Testis (tissue), 3 donors: ENCODE measurements around the gene ARL14. TPM values are rescaled to one million over a fixed set of nuclear protein-coding genes. Genes with fewer than 3 reads are reported as not detected.
"Not testable (repeated sequence)": the region's sequence is repeated elsewhere in the genome, so short reads cannot be mapped to it uniquely, and the experiment has no call there.

ENCODE experiments used
- DNase-seq: peaks from one replicate; pipeline ENCODE4 v3.0.0-alpha.2; 2019
- H3K27ac ChIP-seq, 2 donors: fragments of 200-600 bp; sonication (generic); one replicate each; pipeline ENCODE4 v1.5.1; 2019
- H3K27me3 ChIP-seq: fragments of 200-600 bp; sonication (generic); one replicate; pipeline ENCODE4 v1.5.1; 2019
- H3K36me3 ChIP-seq: fragments of 200-600 bp; sonication (generic); one replicate; pipeline ENCODE4 v1.5.1; 2017; ENCODE audit warnings: low read depth; ENCODE audit errors: missing control alignments
- H3K4me1 ChIP-seq: fragments of 200-600 bp; sonication (generic); one replicate; pipeline ENCODE4 v1.5.1; 2019
- H3K4me3 ChIP-seq, 2 donors: fragments of 200-600 bp; sonication (generic); one replicate each; pipeline ENCODE4 v1.5.1; 2017 to 2019
- H3K9me3 ChIP-seq: fragments of 200-600 bp; sonication (generic); one replicate; pipeline ENCODE4 v1.5.1; 2017
- POLR2A ChIP-seq: fragments of 450-650 bp; IDR thresholded peaks from one replicate; pipeline ENCODE4 v1.6.1; 2017; ENCODE audit warnings: antibody characterized with exemption, mild to moderate bottlenecking, moderate library complexity
- WGBS, 2 donors: methylation state at CpG; one replicate each; pipeline ENCODE4 v1.1.5; 2018; 5-methylcytosine and 5-hydroxymethylcytosine counted together
- intact Hi-C: fragments of 100-400 bp; cut with DNase I; formaldehyde crosslinking; loops from one replicate; pipeline ENCODE4 v1.15.1; 2023; ENCODE audit warnings: low total_unique reads
- polyA plus RNA-seq: library from polyadenylated mRNA; stranded (reverse); fragments of 350-450 nt; fragmentation: Illumina TruSeq; extraction: RNeasy Lipid Tissue Mini Kit (QIAGEN cat#74804); gene quantifications from one replicate; pipeline ENCODE4 v1.2.3, GENCODE V29; 2014; ENCODE audit warnings: low read depth, low replicate concordance; ENCODE audit not compliant: insufficient read depth
- total RNA-seq, 2 donors: library from RNA; depleted of rRNA; stranded (reverse); fragments of >200 nt; gene quantifications; one replicate each; pipeline ENCODE4 v1.2.3, GENCODE V29; 2016
- TF ChIP-seq, protein P1 (sequence below), 3 experiments: fragments of 450-650 bp in 2 of 3; fragments of 200-600 bp in 1 of 3; sonication (generic) in 1 of 3; IDR thresholded peaks; one replicate each; pipeline ENCODE4 v1.5.1; 2016 to 2019; ENCODE audit warnings: antibody characterized with exemption in 3 of 3, mild to moderate bottlenecking in 2 of 3, moderate library complexity in 1 of 3

The ARL14 gene
- total and polyA plus RNA-seq, 3 donors from 2014 or later, result 0.31 TPM; not detected in 2

DNA sequence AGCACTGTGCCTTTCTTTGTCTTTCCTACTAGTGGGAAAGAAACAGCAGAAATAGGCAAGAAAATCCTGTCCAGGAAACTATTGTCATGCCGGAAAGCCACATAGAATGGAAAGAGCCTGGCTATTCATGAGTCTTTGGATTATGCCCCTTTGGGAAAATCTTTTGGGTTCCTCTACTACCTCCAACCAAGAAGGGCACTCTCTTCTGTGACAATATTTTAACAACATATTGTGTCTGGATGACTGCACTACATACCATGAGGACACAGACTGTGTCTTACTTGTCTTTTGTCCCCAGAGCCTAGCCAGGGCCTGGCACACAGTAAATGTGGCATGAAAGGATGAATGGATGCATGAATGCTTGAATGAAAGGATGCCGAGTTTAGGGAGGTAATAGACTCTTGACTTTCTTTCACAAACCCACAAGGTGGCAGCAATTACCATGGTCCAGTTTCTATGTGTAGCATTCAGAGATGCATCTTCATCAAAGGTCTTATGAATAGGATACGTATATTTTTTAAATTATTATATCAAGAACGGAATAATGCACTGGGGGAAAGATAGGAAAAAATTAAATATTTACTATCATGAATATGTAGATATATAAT is 30.3 kb downstream of the ARL14 start:
- intact Hi-C loops, result loop anchor here (10.0 kb wide), 1 partner anchor 228 kb away; no protein-coding TSS in a partner anchor
- no peaks in the 10 kb centered on the region for H3K36me3 ChIP-seq
- H3K4me3 ChIP-seq, result no peak overlapping the region
- no peaks in the 10 kb centered on the region for H3K9me3 ChIP-seq
- no peaks in the 10 kb centered on the region for H3K27me3 ChIP-seq
- no peak overlapping the region for H3K27ac ChIP-seq
- DNase-seq, result peak; percentile 26
- TF ChIP-seq, protein P1, sequence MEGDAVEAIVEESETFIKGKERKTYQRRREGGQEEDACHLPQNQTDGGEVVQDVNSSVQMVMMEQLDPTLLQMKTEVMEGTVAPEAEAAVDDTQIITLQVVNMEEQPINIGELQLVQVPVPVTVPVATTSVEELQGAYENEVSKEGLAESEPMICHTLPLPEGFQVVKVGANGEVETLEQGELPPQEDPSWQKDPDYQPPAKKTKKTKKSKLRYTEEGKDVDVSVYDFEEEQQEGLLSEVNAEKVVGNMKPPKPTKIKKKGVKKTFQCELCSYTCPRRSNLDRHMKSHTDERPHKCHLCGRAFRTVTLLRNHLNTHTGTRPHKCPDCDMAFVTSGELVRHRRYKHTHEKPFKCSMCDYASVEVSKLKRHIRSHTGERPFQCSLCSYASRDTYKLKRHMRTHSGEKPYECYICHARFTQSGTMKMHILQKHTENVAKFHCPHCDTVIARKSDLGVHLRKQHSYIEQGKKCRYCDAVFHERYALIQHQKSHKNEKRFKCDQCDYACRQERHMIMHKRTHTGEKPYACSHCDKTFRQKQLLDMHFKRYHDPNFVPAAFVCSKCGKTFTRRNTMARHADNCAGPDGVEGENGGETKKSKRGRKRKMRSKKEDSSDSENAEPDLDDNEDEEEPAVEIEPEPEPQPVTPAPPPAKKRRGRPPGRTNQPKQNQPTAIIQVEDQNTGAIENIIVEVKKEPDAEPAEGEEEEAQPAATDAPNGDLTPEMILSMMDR (IDR thresholded peaks at IDR 0.05), result peak in 2 of 3 experiments; percentile 24 to 55
- no peak for TF ChIP-seq POLR2A
- H3K4me1 ChIP-seq, result no peaks in the 10 kb centered on the region
- 36 to 51% methylated on average over 4 of the region's 4 CpGs for WGBS, 2 donors

DNA sequence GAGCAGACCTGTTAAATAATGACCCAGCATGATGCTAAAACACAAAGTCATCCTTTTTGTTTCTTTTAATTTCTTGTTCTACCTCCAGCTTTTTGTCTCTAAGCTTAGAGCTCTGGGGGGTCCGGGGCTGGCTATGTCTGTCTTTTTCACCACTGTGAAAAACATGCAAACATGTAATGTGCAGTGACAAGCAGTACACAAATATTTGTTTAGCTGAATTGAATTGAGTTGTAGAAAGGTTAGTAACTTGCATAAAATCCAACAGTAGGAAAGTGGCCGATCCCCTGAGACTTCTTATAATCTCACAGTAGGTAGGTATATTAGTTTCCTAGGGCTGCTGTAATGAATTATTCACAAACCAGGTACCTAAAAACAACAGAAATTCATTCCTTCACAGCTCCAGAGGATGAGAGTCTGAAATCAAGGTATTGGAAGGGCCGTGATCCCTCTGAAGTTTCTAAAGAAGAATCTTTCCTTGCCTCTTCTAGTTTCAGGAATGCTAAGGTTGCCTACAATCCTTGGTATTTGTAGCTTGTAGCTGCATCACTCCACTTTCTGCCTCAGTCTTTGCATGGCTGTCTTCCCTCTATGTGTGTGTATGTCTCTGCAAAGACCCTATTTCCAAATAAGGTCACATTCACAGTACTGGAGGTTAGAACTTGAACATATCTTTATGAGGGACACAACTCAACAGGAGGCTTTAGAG is 32.7 kb downstream of the ARL14 start:
- Histone ChIP-seq H3K36me3 (no peaks in the 10 kb centered on the region), H3K4me3 (no peak overlapping the region), H3K4me1 (no peaks in the 10 kb centered on the region), H3K9me3 (no peaks in the 10 kb centered on the region), H3K27ac (no peak overlapping the region), H3K27me3 (no peaks in the 10 kb centered on the region)
- TF ChIP-seq, protein P1 (IDR thresholded peaks at IDR 0.05), result no peak
- TF ChIP-seq POLR2A, result no peak
- intact Hi-C loops, result loop anchor here (10.0 kb wide), 1 partner anchor 225 kb away; no protein-coding TSS in a partner anchor
- WGBS, 2 donors, result 93 to 96% methylated on average over 3 of the region's 3 CpGs
- no peak for DNase-seq

- H3K4me1 ChIP-seq, H3K27me3 ChIP-seq, H3K4me3 ChIP-seq, H3K9me3 ChIP-seq, H3K36me3 ChIP-seq, intact Hi-C loops, H3K27ac ChIP-seq, DNase-seq: not testable (repeated sequence)
- 95 to 98% methylated on average over 3 of the region's 3 CpGs for WGBS, 2 donors
Observed at GRCh38 chr3:160713144-160713543, 36.2 kb downstream of the ARL14 start.

- Histone ChIP-seq H3K4me1 (no peaks in the 10 kb centered on the region), H3K27ac (no peak overlapping the region), H3K27me3 (no peaks in the 10 kb centered on the region), H3K36me3 (no peaks in the 10 kb centered on the region), H3K4me3 (no peak overlapping the region), H3K9me3 (no peaks in the 10 kb centered on the region)
- intact Hi-C loops, result no loop called here
- WGBS, 2 donors, result 56 to 67% methylated on average over 9 to 11 of the region's 11 CpGs
- no peak for TF ChIP-seq POLR2A
- TF ChIP-seq, protein P1 (IDR thresholded peaks at IDR 0.05), result no peak
- no peak for DNase-seq
Observed at GRCh38 chr3:160719710-160720109, 42.8 kb downstream of the ARL14 start.

GRCh38 chr3:160720123-160720746 is 43.3 kb downstream of the ARL14 start:
- Histone ChIP-seq H3K27ac (no peak overlapping the region), H3K27me3 (no peaks in the 10 kb centered on the region), H3K9me3 (no peaks in the 10 kb centered on the region), H3K4me3 (no peak overlapping the region), H3K4me1 (no peaks in the 10 kb centered on the region), H3K36me3 (no peaks in the 10 kb centered on the region)
- 62 to 65% methylated on average over 4 to 5 of the region's 5 CpGs for WGBS, 2 donors
- TF ChIP-seq, protein P1 (IDR thresholded peaks at IDR 0.05), result no peak
- TF ChIP-seq POLR2A, result no peak
- intact Hi-C loops, result no loop called here
- no peak for DNase-seq
